Pancreas (tissue), 10 donors: ENCODE data around the gene BCL2L1. TPM values are rescaled to one million over a fixed set of nuclear protein-coding genes. Genes with fewer than 3 reads are reported as not detected.

Source experiments
- ATAC-seq, 4 donors: fragments of 200-7000 bp; cut with Tn5 transposase; one replicate each; pipeline versions ENCODE4 v1.8.0 to v1.9.1; 2020; ENCODE audit warnings: mild to moderate bottlenecking in 4 of 4, moderate library complexity in 4 of 4
- DNase-seq, 6 donors: peaks; one replicate each; pipeline ENCODE4 v3.0.0-alpha.2; 2020
- FAIRE-seq: peaks from 2 replicates; lab custom pipeline; 2012; peaks lifted over from hg19 to GRCh38; lab: Jason Lieb, UNC
- H3K27ac ChIP-seq, 4 donors: fragments of 200-600 bp; sonication (generic); 1 replicate in 3 of 4; 2 replicates in 1 of 4; pipeline versions ENCODE4 v1.5.0 to v1.8.0; 2020
- H3K27me3 ChIP-seq, 4 donors: fragments of 200-600 bp; one replicate each; pipeline ENCODE4 v1.8.0; 2021
- H3K36me3 ChIP-seq, 3 donors: fragments of 200-600 bp; sonication (generic) in 1 of 3; one replicate each; pipeline versions ENCODE4 v1.5.0 to v1.8.0; 2020 to 2021
- H3K4me1 ChIP-seq, 3 donors: fragments of 200-600 bp; one replicate each; pipeline ENCODE4 v1.8.0; 2021
- H3K4me3 ChIP-seq, 4 donors: fragments of 200-600 bp; sonication (generic) in 2 of 4; one replicate each; pipeline versions ENCODE4 v1.5.0 to v1.8.0; 2020 to 2021
- H3K9me3 ChIP-seq, 4 donors: fragments of 200-600 bp; one replicate each; pipeline ENCODE4 v1.8.0; 2021
- whole genome bisulfite sequencing, 2 donors: extraction: QIAGEN DNeasy Blood & Tissue Kit; methylation state at CpG; one replicate each; pipeline ENCODE4 v1.1.7; 2013; 5-methylcytosine and 5-hydroxymethylcytosine counted together
- intact Hi-C, 3 donors: fragments of 100-400 bp; cut with DNase I; formaldehyde crosslinking; loops; one replicate each; pipeline versions ENCODE4 v1.11.1 to v1.14.2; 2022
- polyA plus RNA-seq, 2 donors: library from polyadenylated mRNA; stranded (reverse); fragments of 200-250 nt; gene quantifications; one replicate each; pipeline ENCODE4 v1.2.3, GENCODE V29; 2013
- total RNA-seq, 6 donors: library from RNA; stranded (reverse); fragmentation: NEBNext Ultra II Directional in 4 of 6; extraction: Animal tissue kit (Norgen Biotek cat#: 25700) in 4 of 6; gene quantifications; one replicate each; pipeline versions ENCODE4 v1.2.1 to v1.2.4, GENCODE V29; 2021 to 2023
- TF ChIP-seq, protein P1 (sequence below), 4 donors: fragments of 200-600 bp; sonication (generic) in 3 of 4; IDR thresholded peaks; one replicate each; pipeline versions ENCODE4 v1.5.0 to v1.8.0; 2021; ENCODE audit warnings: antibody characterized with exemption in 4 of 4
- donor health status: healthy with polysubstance abuse.
- donor health status: DM: no; HTN: no; CAD: no; lungs with moderate emphysema.
- donor health status: DM: no; HTN: no; CAD: no.
- donor health status: control.
- donor health status: control.
- donor health status: Bipolar disorder and iron deficiency.
- donor health status: DM: yes; HTN: yes; CAD: no.
- donor health status: DM: no; HTN: no; CAD: no.
- donor health status: DM: no; HTN: no; CAD: no.
- donor health status: DM: yes; HTN: yes; CAD: no.

Gene BCL2L1
- total and polyA plus RNA-seq, 8 donors, result 27.3 to 59.8 (median 40.8) TPM

DNA sequence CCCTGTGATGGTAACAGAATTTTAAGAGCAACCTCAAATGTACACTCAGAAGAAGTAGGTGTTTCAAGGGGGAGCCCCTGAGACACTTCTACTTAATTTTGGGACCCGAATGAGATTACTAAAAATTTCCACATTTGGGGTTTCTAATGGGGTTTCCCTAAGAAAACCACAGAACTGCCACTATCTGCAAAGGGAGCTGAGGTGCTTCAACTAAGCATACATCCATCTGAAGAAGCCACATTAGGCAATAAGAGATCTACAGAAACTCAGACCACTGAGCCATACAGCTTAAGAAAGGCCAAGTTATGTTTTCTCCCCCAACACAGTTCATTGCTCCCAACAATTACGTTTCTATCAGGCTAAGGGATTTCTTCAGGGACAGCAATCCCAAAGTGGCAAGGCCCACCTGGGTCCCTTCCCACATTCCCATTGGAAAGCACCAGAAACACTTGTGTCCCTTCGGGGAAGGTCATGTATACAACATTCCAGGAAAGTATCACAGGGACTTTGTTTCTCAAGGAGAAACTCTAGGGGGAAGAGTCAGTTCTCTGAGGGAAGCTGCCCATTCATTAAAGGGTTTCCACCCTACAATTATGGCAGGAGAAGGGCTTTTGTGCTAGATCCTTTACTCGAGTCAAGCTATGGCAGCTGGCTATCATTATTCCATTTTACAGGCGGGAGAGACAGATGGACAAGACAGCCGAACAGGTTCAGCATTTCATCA, 5.0 kb downstream of the BCL2L1 start:
- H3K4me1 ChIP-seq, result peaks cover 23 to 54% (median 50%) of the 10 kb centered on the region in 3 donors
- FAIRE-seq (no peak), DNase-seq (no peak), ATAC-seq (no peak)
- H3K9me3 ChIP-seq, result no peaks in the 10 kb centered on the region
- TF ChIP-seq, protein P1, sequence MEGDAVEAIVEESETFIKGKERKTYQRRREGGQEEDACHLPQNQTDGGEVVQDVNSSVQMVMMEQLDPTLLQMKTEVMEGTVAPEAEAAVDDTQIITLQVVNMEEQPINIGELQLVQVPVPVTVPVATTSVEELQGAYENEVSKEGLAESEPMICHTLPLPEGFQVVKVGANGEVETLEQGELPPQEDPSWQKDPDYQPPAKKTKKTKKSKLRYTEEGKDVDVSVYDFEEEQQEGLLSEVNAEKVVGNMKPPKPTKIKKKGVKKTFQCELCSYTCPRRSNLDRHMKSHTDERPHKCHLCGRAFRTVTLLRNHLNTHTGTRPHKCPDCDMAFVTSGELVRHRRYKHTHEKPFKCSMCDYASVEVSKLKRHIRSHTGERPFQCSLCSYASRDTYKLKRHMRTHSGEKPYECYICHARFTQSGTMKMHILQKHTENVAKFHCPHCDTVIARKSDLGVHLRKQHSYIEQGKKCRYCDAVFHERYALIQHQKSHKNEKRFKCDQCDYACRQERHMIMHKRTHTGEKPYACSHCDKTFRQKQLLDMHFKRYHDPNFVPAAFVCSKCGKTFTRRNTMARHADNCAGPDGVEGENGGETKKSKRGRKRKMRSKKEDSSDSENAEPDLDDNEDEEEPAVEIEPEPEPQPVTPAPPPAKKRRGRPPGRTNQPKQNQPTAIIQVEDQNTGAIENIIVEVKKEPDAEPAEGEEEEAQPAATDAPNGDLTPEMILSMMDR (IDR thresholded peaks at IDR 0.05), result no peak
- peaks cover 0 to 5% (median 0%) of the 10 kb centered on the region in 3 donors for H3K36me3 ChIP-seq
- H3K4me3 ChIP-seq, result peak overlapping the region in 2 of 4 donors; percentile 8 to 95
- intact Hi-C loops, result no loop called here
- H3K27ac ChIP-seq, result peak overlapping the region in 3 of 4 donors; percentile 8 to 98 (median 59)
- 57% methylated on average over 6 of the region's 6 CpGs for WGBS, 2 donors
- H3K27me3 ChIP-seq, result no peaks in the 10 kb centered on the region

DNA sequence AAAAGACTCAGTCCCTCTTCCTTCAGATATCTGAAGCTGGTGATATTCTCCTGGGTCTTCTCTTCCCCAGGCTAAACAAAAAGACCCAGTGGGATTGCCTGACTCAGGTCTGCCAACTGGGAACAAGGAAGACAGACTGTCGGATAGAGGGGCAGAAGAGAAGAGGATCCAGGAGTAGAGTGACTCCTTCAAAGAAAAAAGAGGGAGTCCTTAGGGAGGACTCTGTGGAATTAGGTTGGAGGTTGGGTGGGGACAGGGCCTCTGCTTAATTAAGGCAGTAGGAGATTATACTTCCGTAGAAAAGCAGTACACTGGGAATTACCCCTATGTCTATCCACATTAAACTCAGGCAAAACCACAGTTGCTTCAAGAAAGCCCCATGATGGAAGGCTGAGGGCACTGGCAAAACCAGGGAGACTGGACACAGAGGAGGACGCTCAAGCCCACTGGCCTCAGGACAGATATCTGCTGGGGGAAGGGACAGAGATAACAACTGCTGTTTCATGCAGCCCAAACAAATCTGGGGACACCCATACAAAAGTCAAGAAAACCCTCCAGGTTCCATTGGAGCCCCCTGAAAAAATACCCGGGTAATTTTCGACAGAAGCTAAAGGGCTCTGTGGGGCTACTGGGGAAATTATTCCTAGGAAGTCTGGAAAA, 5.7 kb downstream of the BCL2L1 start:
- TF ChIP-seq, protein P1 (IDR thresholded peaks at IDR 0.05), result no peak
- ATAC-seq (no peak), DNase-seq (no peak), FAIRE-seq (no peak)
- WGBS, 2 donors, result 80% methylated on average over 5 of the region's 5 CpGs
- Histone ChIP-seq H3K27ac (peak overlapping the region in 2 of 4 donors; percentile 37 to 59), H3K9me3 (no peaks in the 10 kb centered on the region), H3K4me3 (peak overlapping the region in 2 of 4 donors; percentile 8 to 95), H3K27me3 (no peaks in the 10 kb centered on the region), H3K36me3 (peaks cover 0 to 5% (median 0%) of the 10 kb centered on the region in 3 donors), H3K4me1 (peaks cover 23 to 61% (median 54%) of the 10 kb centered on the region in 3 donors)
- intact Hi-C loops, result no loop called here

DNA sequence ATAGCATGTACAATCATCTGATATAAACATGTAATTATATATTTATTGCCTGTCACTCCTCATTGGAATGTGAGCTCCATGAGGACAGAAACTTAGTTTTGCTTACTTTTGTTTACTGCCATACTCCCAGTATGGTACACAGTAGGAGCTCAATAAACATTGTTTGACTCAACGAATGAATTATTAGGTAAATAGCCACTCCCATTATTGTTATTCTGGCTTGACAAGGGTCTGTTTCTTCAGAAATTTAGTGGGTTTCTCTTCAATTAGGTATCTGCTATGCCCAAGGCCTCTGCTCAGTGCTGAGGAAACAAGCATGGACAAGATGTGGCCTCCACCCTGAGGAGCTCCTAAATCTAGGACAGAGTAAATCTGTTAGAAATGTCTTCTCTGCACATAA, 6.3 kb downstream of the BCL2L1 start:
- WGBS, 2 donors, result 31 to 50% methylated on average over 1 of the region's 1 CpG
- Histone ChIP-seq H3K4me1 (peaks cover 28 to 64% (median 60%) of the 10 kb centered on the region in 3 donors), H3K36me3 (peaks cover 0 to 5% (median 0%) of the 10 kb centered on the region in 3 donors), H3K9me3 (no peaks in the 10 kb centered on the region), H3K27me3 (no peaks in the 10 kb centered on the region), H3K27ac (peak overlapping the region in 2 of 4 donors; percentile 37 to 59), H3K4me3 (no peak overlapping the region)
- intact Hi-C loops, result no loop called here
- no peak for ATAC-seq
- TF ChIP-seq, protein P1 (IDR thresholded peaks at IDR 0.05), result no peak
- DNase-seq, result no peak
- FAIRE-seq, result no peak

DNA sequence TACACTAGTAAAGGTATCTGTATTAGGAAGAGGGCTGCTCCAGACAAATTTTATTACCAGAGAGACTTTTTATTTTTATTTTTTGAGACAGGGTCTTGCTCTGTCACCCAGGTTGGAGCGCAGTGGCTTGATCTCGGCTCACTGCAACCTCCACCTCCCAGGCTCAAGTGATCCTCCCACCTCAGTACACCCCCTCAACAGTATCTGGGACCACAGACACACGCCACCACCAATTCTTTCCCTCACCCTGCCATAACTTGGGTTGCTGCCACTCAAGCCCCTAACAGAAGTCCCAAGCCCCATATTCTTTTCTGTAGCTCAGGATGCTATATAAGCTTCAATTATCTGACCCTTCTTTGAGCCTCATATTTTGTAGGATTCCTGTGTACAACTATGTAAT, 6.9 kb downstream of the BCL2L1 start:
- WGBS, 2 donors, result 56 to 61% methylated on average over 3 of the region's 3 CpGs
- ATAC-seq, result no peak
- H3K9me3 ChIP-seq, result no peaks in the 10 kb centered on the region
- DNase-seq, result no peak
- H3K27me3 ChIP-seq, result no peaks in the 10 kb centered on the region
- FAIRE-seq, result no peak
- peak overlapping the region in 2 of 4 donors; percentile 37 to 59 for H3K27ac ChIP-seq
- peaks cover 33 to 66% (median 64%) of the 10 kb centered on the region in 3 donors for H3K4me1 ChIP-seq
- peaks cover 0 to 5% (median 0%) of the 10 kb centered on the region in 3 donors for H3K36me3 ChIP-seq
- intact Hi-C loops, result no loop called here
- TF ChIP-seq, protein P1 (IDR thresholded peaks at IDR 0.05), result no peak
- H3K4me3 ChIP-seq, result no peak overlapping the region
